ENCODE results near the gene CYP20A1.
"Not testable (repeated sequence)": the region's sequence is repeated elsewhere in the genome, so short reads cannot be mapped to it uniquely, and the experiment has no call there.

Gene CYP20A1

DNA sequence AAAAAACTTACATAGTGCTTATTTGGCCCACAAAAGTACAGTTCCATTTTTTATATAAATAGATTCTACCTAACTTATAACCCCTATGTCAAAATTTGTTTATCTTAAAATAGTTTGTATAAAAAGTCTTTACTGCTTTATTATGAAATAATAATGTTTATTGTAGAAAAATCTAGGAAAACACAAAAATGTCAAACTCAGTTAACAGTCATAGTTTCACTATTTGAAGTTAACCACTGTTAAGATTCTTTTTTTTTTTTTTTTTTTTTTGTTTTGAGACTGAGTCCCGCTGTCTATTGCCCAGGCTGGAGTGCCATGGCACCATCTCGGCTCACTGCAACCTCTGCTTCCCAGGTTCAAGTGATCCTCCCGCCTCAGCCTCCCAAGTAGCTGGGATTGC, 62.8 kb downstream of the CYP20A1 start:
- no peak overlapping the region for H3K4me3 ChIP-seq (ENCODE audit: low read depth, low read length)
- TF ChIP-seq, protein P1, sequence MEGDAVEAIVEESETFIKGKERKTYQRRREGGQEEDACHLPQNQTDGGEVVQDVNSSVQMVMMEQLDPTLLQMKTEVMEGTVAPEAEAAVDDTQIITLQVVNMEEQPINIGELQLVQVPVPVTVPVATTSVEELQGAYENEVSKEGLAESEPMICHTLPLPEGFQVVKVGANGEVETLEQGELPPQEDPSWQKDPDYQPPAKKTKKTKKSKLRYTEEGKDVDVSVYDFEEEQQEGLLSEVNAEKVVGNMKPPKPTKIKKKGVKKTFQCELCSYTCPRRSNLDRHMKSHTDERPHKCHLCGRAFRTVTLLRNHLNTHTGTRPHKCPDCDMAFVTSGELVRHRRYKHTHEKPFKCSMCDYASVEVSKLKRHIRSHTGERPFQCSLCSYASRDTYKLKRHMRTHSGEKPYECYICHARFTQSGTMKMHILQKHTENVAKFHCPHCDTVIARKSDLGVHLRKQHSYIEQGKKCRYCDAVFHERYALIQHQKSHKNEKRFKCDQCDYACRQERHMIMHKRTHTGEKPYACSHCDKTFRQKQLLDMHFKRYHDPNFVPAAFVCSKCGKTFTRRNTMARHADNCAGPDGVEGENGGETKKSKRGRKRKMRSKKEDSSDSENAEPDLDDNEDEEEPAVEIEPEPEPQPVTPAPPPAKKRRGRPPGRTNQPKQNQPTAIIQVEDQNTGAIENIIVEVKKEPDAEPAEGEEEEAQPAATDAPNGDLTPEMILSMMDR (IDR thresholded peaks at IDR 0.05; ENCODE audit: borderline replicate concordance, insufficient read depth, low read depth, low read length): no peak

DNA sequence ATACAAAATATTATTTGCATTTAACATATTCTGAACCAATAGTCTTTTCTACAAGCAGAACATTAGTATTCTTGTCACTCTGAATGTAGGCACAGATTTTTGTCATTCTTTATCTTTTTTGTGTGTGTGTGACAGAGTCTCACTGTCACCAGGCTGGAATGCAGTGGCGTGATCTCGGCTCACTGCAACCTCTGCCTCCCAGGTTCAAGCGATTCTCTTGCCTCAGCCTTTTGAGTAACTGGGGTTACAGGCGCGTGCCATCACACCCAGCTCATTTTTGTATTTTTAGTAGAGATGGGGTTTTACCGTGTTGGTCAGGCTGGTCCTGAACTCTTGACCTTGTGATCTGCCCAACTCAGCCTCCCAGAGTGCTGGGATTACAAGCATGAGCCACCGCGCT, 63.8 kb downstream of the CYP20A1 start:
- not testable (repeated sequence) for H3K4me3 ChIP-seq (ENCODE audit: low read depth, low read length)

- H3K4me3 ChIP-seq (ENCODE audit: low read depth, low read length): no peak overlapping the region
- TF ChIP-seq, protein P1 (IDR thresholded peaks at IDR 0.05; ENCODE audit: borderline replicate concordance, insufficient read depth, low read depth, low read length): no peak
Measured at GRCh38 chr2:203310688-203311436, 72.0 kb downstream of the CYP20A1 start.

DNA sequence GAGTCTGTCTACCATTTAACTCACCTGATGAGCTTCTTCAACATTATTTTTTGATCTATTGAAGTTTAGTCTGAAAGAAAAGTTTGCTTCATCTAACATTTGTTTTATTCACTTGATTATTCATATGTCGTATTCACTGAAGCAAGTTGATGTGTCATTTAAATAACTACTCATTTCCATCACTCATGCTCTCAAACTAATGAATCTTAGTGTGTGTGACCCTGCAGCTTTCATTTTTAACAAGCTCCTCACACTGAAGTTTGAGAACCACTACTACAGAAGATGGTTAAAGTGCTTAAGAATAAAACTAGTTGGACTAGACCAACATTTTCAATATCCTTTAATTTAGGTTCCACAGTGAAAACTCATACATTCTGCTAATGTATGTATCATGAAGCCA, 87.5 kb downstream of the CYP20A1 start:
- TF ChIP-seq, protein P1 (IDR thresholded peaks at IDR 0.05; ENCODE audit: borderline replicate concordance, insufficient read depth, low read depth, low read length): no peak
- H3K4me3 ChIP-seq (ENCODE audit: low read depth, low read length): no peak overlapping the region

- TF ChIP-seq, protein P1 (IDR thresholded peaks at IDR 0.05; ENCODE audit: borderline replicate concordance, insufficient read depth, low read depth, low read length): no peak
- H3K4me3 ChIP-seq (ENCODE audit: low read depth, low read length): peak overlapping the region; percentile 77
Measured at GRCh38 chr2:203327582-203327900, 88.7 kb downstream of the CYP20A1 start.

DNA sequence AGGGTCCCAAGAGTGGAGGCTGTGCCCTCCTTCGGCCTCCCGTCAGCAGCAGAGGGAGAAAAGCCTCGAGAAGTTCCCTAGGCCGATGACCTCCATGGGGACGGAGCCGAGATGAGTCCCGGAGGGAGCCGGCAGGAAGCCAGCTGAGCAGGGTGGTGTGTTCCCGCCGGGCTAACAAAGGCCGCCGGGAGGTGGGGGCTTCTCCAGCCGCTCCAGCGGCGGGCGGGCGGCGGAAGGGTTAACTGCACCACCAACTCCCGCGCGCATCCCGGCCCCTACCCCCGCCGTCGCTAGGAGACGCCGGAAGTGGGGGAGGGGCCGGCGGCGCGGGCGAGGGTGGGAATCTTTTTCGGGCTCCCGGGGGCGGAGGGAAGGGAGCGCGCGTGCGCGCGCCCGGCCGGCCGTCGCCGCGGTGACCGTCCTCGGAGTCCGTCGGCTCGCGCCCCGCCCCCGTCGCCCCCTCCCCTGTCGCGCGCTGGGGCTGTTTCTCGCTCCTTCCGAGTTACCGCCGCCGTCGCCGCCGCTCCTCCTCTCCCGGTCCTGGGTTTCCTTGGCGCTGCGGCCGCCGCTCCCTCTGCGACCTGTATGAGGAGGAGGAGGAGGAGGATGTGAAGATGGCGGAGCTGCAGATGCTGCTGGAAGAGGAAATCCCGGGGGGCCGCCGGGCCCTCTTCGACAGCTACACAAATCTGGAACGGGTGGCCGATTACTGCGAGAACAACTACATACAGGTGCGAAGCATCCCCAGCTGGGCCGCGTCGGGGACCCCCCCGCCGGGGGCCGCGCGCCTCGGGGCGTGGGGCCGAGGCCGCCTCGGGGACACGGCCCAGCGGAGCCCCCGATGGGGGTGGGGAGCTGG, 89.3 kb downstream of the CYP20A1 start, which contains the start of gene ABI2:
Gene ABI2, plus strand, starts transcription at position 494 of the 859 bp plus-strand sequence. Its CDS starts 121 bp downstream, at position 615.
- peak within 1 kb of the TSS; percentile 77 for H3K4me3 ChIP-seq (ENCODE audit: low read depth, low read length)
- TF ChIP-seq, protein P1 (IDR thresholded peaks at IDR 0.05; ENCODE audit: borderline replicate concordance, insufficient read depth, low read depth, low read length): no peak

DNA sequence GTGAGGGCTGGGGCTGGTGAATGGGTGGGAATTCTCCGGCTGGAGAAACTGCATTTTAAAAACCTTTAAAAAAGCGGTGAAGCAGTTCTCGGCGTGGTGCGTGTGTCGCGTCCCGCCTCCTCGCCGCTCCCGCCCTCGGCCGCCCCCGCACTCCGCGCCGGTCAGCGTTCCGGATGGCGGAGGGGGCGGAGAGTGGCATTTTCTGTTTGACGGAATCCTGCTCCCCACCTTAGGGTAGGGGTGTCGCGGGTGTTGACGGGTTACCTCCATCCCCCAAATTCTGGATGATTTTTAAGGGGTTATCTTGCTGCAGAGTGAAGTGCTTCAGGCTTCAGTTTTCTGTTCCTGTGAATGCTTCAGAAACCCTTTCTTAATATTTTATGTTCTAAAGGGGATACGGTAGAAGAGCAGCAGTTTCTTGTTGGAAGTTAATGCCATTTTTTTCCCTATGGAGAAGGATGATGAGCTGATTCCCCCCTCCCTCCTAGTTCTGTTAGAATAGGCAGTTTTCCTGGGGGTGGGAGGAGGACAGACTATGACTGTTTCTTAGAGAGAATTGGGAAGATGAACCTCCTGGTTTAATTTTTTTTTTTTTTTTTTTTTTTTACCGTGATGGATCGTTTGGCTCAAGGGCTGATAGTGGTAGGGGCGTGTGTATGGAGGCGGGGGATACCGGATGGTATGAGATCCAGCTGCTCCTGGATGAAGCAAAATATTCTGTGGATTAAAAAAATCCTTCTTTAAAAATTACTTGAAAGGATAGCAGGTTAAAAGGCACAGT, 90.1 kb downstream of the CYP20A1 start:
- TF ChIP-seq, protein P1 (IDR thresholded peaks at IDR 0.05; ENCODE audit: borderline replicate concordance, insufficient read depth, low read depth, low read length): no peak

More for the DNA sequence above, 90.1 kb downstream of the CYP20A1 start:
- peak overlapping the region; percentile 77 for H3K4me3 ChIP-seq (ENCODE audit: low read depth, low read length)

All from GM12875 (cell line).